Pancreas (tissue), 10 donors: Measurements from ENCODE around the gene FAM222A. TPM values are rescaled to one million over a fixed set of nuclear protein-coding genes. Genes with fewer than 3 reads are reported as not detected.

Source experiments
- ATAC-seq, 4 donors: fragments of 200-7000 bp; cut with Tn5 transposase; one replicate each; pipeline versions ENCODE4 v1.8.0 to v1.9.1; 2020; ENCODE audit warnings: mild to moderate bottlenecking in 4 of 4, moderate library complexity in 4 of 4
- DNase-seq, 6 donors: peaks; one replicate each; pipeline ENCODE4 v3.0.0-alpha.2; 2020
- FAIRE-seq: peaks from 2 replicates; lab custom pipeline; 2012; peaks lifted over from hg19 to GRCh38; lab: Jason Lieb, UNC
- H3K27ac ChIP-seq, 4 donors: fragments of 200-600 bp; sonication (generic); 1 replicate in 3 of 4; 2 replicates in 1 of 4; pipeline versions ENCODE4 v1.5.0 to v1.8.0; 2020
- H3K27me3 ChIP-seq, 4 donors: fragments of 200-600 bp; one replicate each; pipeline ENCODE4 v1.8.0; 2021
- H3K36me3 ChIP-seq, 3 donors: fragments of 200-600 bp; sonication (generic) in 1 of 3; one replicate each; pipeline versions ENCODE4 v1.5.0 to v1.8.0; 2020 to 2021
- H3K4me1 ChIP-seq, 3 donors: fragments of 200-600 bp; one replicate each; pipeline ENCODE4 v1.8.0; 2021
- H3K4me3 ChIP-seq, 4 donors: fragments of 200-600 bp; sonication (generic) in 2 of 4; one replicate each; pipeline versions ENCODE4 v1.5.0 to v1.8.0; 2020 to 2021
- H3K9me3 ChIP-seq, 4 donors: fragments of 200-600 bp; one replicate each; pipeline ENCODE4 v1.8.0; 2021
- CTCF ChIP-seq, 4 donors: fragments of 200-600 bp; sonication (generic) in 3 of 4; IDR thresholded peaks; one replicate each; pipeline versions ENCODE4 v1.5.0 to v1.8.0; 2021; ENCODE audit warnings: antibody characterized with exemption in 4 of 4
- WGBS, 2 donors: extraction: QIAGEN DNeasy Blood & Tissue Kit; methylation state at CpG; one replicate each; pipeline ENCODE4 v1.1.7; 2013; 5-methylcytosine and 5-hydroxymethylcytosine counted together
- intact Hi-C, 3 donors: fragments of 100-400 bp; cut with DNase I; formaldehyde crosslinking; loops; one replicate each; pipeline versions ENCODE4 v1.11.1 to v1.14.2; 2022
- polyA plus RNA-seq, 2 donors: library from polyadenylated mRNA; stranded (reverse); fragments of 200-250 nt; gene quantifications; one replicate each; pipeline ENCODE4 v1.2.3, GENCODE V29; 2013
- total RNA-seq, 6 donors: library from RNA; stranded (reverse); fragmentation: NEBNext Ultra II Directional in 4 of 6; extraction: Animal tissue kit (Norgen Biotek cat#: 25700) in 4 of 6; gene quantifications; one replicate each; pipeline versions ENCODE4 v1.2.1 to v1.2.4, GENCODE V29; 2021 to 2023
- donor health status: healthy with polysubstance abuse.
- donor health status: DM: no; HTN: no; CAD: no; lungs with moderate emphysema.
- donor health status: DM: no; HTN: no; CAD: no.
- donor health status: control.
- donor health status: control.
- donor health status: Bipolar disorder and iron deficiency.
- donor health status: DM: yes; HTN: yes; CAD: no.
- donor health status: DM: no; HTN: no; CAD: no.
- donor health status: DM: no; HTN: no; CAD: no.
- donor health status: DM: yes; HTN: yes; CAD: no.

Gene FAM222A
- total and polyA plus RNA-seq, 8 donors = 2.1 to 14.6 (median 3.8) TPM

GRCh38 chr12:109807954-109808643, 94.5 kb downstream of the FAM222A start:
- Histone ChIP-seq H3K27ac (no peak overlapping the region), H3K4me1 (no peaks in the 10 kb centered on the region), H3K27me3 (no peaks in the 10 kb centered on the region), H3K36me3 (no peaks in the 10 kb centered on the region), H3K9me3 (no peaks in the 10 kb centered on the region), H3K4me3 (no peak overlapping the region)
- intact Hi-C loops = loop anchor here in 2 of 3 donors (5.0 kb wide), 1 partner anchor 34 kb away; no protein-coding TSS in a partner anchor
- FAIRE-seq (no peak), ATAC-seq (no peak), DNase-seq (no peak)
- WGBS, 2 donors = 92 to 96% methylated on average over 12 of the region's 12 CpGs
- TF ChIP-seq CTCF (IDR thresholded peaks at IDR 0.05) = no peak

- H3K27me3 ChIP-seq = no peaks in the 10 kb centered on the region
These were observed 95.4 kb downstream of the FAM222A start for GRCh38 chr12:109808876-109809646.

GRCh38 chr12:109810954-109811623, 97.5 kb downstream of the FAM222A start:
- TF ChIP-seq CTCF (IDR thresholded peaks at IDR 0.05) = no peak
- FAIRE-seq (no peak), ATAC-seq (no peak), DNase-seq (no peak)
- no peaks in the 10 kb centered on the region for H3K9me3 ChIP-seq
- intact Hi-C loops = loop anchor here in 1 of 3 donors (10.0 kb wide), 1 partner anchor 74 kb away; the partner anchor contains the start of gene GLTP
- no peaks in the 10 kb centered on the region for H3K27me3 ChIP-seq
- WGBS, 2 donors = 92 to 94% methylated on average over 10 of the region's 10 CpGs
- no peak overlapping the region for H3K4me3 ChIP-seq
- H3K4me1 ChIP-seq = no peaks in the 10 kb centered on the region
- H3K27ac ChIP-seq = no peak overlapping the region
- H3K36me3 ChIP-seq = no peaks in the 10 kb centered on the region

More at GRCh38 chr12:109808876-109809646, 95.4 kb downstream of the FAM222A start:
- H3K36me3 ChIP-seq = no peaks in the 10 kb centered on the region
- intact Hi-C loops = loop anchor here in 2 of 3 donors (5.0 kb wide), 1 partner anchor 33 kb away; no protein-coding TSS in a partner anchor
- TF ChIP-seq CTCF (IDR thresholded peaks at IDR 0.05) = no peak
- DNase-seq (no peak), ATAC-seq (no peak), FAIRE-seq (no peak)
- H3K27ac ChIP-seq = no peak overlapping the region
- 93 to 96% methylated on average over 4 of the region's 4 CpGs for WGBS, 2 donors
- no peaks in the 10 kb centered on the region for H3K4me1 ChIP-seq
- H3K4me3 ChIP-seq = no peak overlapping the region
- no peaks in the 10 kb centered on the region for H3K9me3 ChIP-seq

GRCh38 chr12:109811624-109811995, 98.0 kb downstream of the FAM222A start:
- no peak for TF ChIP-seq CTCF (IDR thresholded peaks at IDR 0.05)

More at GRCh38 chr12:109811624-109811995, 98.0 kb downstream of the FAM222A start:
- intact Hi-C loops = loop anchor here in 1 of 3 donors (10.0 kb wide), 1 partner anchor 73 kb away; the partner anchor contains the start of gene GLTP
- FAIRE-seq (no peak), ATAC-seq (no peak), DNase-seq (no peak)
- Histone ChIP-seq H3K27ac (no peak overlapping the region), H3K9me3 (no peaks in the 10 kb centered on the region), H3K4me3 (no peak overlapping the region), H3K36me3 (no peaks in the 10 kb centered on the region), H3K27me3 (no peaks in the 10 kb centered on the region), H3K4me1 (no peaks in the 10 kb centered on the region)
- WGBS, 2 donors = 80 to 81% methylated on average over 5 of the region's 5 CpGs
